NCI-H2227 (cell line): ENCODE measurements around the gene MYO1G.
A peak's percentile ranks its signal among the peaks of the same experiment; 100 is the strongest.
"Not testable (repeated sequence)": the region's sequence is repeated elsewhere in the genome, so short reads cannot be mapped to it uniquely, and the experiment has no call there.

ENCODE experiments used
- DNase-seq: peaks from one replicate; lab custom pipeline; 2025; ENCODE audit not compliant: unreplicated experiment; lab: John Stamatoyannopoulos, UW

MYO1G gene

DNA sequence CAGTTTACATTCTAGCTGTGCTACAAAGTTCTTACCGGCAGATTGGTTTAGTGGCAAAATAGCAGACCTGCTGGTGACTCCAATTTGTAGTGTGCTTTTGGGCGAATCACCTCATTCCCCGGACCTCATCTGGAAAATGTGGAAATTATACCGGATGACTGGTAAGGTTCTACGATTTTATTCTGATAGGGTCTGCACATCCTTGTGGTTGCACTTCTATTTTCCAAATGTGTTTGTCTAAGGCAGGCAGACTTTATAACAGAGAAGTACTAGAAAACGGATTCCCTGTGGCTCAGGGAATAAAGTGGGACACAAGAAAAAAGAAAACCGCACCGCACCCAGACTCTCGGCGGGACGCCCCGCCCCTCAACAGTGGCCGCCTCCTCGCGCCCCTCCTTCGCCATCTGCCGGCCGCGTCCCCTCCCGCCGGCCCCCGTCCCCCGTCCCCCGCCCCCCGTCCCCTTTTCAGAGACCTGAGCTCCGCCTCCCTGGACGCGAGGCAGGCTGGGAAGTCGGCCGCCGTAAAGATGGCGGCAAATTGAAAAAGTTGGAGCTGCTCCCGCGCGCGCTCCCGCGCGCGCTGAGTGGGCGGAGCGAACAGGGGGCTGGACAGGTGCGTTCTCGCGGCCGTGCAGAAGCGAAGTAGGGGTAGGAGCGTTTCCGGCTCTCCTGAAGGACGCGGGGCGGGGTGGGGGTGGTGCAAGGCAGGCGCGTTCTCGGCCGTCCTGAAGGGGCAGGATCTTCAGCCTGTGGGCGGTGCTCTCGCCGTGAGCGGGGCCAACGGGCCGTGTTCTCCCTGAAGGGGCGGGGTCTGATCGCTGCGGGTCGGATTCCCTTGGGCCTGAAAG lies 20.7 kb upstream of the MYO1G start:
- DNase-seq = peak; percentile 99

DNA sequence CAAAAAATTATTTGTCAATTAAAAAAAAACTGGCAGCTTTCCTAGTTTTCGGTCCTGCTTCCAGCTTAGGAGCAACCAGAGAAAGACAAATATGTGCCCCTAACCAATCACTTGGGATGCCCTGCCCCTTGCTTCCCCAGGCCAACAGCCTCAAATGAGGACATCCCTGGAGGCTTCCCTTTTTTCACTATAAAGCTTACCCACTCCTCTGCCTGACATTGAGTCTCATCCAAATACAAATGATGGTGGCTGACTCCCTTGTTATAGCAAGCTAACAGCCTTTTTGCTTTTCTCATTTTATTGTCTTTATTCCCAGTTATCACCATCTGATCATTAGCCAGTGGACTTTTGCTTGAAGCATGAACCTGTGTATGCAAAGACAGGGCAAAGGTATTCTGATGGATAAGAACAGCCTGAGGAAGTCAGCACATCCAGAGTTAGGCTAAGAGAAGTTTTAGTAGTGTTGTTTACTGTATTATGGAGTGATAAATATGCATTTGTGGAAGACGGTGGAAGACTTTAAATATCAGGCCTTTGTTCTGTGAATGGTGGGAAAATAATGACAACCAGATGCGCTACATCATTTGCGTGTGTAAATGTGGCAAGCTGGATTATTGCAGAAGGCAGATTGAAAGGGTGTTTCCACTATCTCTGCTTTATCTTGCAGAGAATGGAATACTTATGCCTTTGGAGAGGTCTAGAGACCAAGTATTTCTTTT lies 19.5 kb upstream of the MYO1G start:
- DNase-seq = no peak

DNA sequence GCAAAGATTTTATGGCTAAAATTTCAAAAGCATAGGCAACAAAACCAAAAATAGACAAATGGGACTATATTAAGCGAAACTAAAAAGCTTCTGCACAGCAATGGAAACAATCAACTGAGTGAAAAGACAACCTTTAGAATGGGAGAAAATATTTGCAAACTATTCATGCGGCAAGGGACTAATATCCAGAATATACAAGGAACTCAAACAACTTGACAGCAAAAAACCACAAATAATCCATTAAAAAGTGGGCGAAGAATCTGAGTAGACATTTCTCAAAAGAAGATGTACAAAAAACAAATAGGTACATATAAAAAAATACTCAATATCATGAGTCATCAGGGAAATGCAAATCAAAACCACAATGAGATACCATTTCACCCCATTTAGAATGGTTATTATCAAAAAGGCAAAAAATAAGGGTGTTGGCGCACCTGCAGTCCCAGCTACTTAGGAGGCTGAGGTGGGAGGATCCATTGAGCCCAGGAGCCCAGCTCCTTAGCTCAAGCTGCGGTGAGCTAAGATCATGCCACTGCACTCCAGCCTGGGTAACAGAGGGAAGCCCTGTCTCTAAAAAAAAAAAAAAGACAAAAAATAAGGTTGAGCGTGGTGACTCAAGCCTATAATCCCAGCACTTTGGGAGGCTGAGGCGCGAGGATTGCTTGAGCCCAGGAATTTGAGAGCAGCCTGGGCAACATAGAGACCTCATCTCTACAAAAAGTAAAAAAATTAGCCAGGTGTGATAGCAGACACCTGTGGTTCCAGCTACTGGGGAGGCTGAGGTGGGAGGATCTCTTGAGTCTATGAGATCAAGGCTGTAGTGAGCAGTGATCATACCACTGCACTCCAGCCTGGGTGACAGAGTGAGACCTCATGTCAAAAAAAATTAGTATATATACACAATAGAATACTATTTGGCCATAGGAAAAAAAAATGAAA lies 17.0 kb upstream of the MYO1G start:
- DNase-seq = no peak

DNA sequence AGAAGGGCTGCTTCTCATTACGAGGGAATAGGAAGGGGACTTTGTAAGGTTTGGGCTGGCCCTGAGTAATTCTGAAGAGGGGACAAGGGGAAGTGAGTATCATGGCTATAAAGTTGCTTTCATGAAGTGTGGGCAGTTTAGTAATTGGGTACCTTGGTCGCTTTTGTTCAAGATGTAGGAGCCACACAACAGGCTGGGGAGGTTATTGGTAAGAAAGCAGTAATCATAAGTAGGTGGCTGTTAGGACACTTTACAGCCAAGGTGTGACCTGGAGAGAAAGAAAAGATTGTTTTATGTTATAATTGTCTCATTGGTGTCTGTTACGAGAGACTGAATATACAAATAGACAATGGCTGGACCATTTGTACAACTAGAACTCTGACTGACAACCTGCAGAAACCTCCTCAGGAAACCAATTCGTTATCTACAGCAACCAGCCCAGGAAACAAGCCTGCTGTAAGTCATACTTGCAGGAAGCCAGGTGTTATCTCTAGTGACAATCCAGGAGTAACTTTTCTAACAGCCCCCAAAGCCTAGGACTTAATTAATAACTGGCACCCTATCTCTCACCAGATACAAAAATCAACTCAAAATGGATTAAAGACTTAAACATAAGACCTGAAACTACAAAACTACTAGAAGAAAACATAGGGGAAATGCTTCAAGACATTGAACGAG lies 16.2 kb upstream of the MYO1G start:
- DNase-seq = no peak

GRCh38 chr7:44992004-44992795 lies 13.4 kb upstream of the MYO1G start:
- DNase-seq = not testable (repeated sequence)

- DNase-seq = peak; percentile 21
Observed at GRCh38 chr7:44990109-44991023, 11.6 kb upstream of the MYO1G start.

GRCh38 chr7:44989132-44989531 lies 10.3 kb upstream of the MYO1G start:
- no peak for DNase-seq

DNA sequence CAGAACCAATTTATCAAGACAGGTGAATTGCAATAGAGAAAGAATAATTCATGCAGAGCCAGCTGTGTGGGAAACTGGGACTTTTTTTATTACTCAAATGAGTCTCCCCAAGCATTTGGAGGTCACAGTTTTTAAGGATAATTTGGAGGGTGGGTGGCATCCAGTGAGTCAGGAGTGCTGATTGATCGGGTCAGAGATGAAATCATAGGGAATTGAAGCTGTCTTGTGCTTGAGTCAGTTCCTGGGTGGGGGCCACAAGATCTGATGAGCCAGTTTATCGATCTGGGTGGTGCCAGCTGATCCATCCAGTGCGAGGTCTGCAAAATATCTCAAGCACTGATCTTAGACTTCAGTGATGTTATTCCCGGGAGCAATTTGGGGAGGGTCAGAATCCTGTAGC lies 9.9 kb upstream of the MYO1G start:
- DNase-seq = no peak

- no peak for DNase-seq
Observed at GRCh38 chr7:44987996-44988395, 9.2 kb upstream of the MYO1G start.

DNA sequence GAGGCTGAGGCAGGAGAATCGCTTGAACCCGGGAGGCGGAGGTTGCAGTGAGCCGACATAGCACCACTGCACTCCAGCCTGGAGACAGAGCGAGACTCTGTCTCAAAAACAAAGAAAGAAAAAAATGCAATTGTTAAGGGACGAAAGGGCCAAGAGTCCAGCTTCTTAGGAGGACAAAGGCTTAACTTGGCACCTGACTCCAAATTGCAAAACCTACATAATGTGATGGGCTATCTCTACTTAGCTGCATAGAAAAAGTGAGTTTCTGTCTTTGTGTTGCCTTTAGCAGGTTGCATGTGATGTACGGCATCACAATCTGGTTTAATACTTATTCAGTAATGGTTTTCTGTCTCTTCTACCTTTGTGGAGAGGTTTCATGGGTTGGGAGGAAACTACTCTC lies 8.6 kb upstream of the MYO1G start:
- DNase-seq = no peak

DNA sequence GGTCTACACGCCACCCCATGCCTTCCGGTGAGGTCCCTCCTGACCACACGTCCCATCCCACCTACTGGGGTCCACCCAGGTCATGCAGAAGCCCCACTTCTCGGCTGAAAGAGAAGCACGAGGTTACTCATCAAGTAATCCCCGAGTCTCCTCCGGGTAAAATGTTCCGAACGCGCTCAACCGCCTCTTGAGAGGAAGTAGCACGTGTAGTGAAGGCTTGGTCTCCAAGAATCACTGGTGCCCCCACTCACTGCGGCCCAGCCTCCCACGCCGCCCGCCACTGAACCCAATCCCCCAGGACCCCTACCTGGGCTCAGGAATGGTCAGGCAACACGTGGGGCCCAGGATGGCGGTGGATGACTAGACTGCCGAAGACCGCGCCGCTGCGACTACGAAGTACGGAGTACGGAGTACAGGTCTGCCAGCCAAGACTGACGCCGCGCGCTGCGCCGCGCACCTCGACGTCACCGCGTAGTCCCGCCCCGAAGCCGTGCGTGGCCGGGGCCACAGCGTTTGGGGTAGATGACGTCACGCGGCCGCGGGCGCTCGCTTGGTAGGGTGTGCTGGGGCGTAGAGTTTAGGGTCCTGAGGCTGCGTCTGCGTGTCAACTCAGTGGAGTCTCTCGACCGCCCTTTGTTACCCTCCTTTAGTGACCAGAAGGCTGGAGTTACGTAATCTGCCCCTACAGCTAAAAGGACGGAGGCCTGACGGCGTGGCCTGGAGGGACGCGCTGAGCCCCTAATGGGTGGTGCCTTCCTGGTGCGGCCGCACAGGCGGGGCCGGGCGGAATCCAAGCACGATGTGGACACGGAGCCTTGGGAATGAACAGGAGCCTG lies 7.6 kb upstream of the MYO1G start:
- DNase-seq = peak; percentile 95

DNA sequence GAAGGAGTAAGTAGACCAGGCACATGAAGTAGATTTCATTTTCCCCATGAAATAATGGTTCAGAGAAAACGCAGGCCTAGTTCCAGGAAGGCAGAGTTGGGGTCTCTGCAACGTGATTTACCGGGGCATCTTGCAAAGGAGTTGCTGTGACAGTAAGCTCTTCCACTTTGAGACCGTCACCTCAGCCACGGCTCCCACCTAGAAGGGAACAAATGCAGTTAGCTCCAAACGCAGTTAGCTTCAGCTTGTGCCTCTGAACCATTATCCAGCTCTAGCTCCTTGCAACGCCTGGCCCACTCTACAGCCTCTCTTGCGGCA lies 7.0 kb upstream of the MYO1G start:
- DNase-seq = peak; percentile 54

- DNase-seq = no peak
Observed at GRCh38 chr7:44985033-44985695, 6.3 kb upstream of the MYO1G start.

DNA sequence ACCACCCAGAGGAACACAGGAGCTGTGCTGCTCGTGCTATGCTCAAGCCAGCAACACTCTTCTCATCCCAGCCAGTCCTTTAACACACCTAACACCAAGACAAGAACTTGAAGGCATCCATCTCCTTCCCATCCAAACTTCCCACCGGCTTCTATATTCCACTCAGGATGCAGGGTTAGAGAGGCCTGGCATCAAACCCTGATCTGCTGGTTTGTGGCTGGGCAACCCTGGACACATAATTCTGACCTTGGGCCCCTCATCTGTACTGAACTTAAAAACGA lies 5.6 kb upstream of the MYO1G start:
- no peak for DNase-seq

- DNase-seq = no peak
Observed at GRCh38 chr7:44983742-44984477, 5.1 kb upstream of the MYO1G start.

DNA sequence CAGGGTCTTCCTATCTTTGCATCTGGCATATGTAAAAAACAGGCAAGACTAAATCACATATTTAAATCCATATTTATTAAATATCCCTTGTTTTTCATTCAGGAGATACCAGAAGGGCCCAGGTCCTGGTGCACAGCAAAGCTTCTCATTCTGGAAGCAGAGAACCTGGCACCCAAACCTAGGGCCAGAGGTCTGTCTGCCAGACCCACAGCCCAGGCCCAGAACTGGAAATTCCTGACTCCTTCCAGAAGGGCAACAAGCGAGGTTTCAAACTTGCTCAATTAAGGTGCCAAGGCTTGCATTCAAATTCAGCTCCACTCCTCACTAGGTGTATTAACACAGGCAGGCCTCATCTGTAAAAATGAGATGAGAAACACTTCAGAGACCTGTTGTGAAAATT lies 4.2 kb upstream of the MYO1G start:
- no peak for DNase-seq

DNA sequence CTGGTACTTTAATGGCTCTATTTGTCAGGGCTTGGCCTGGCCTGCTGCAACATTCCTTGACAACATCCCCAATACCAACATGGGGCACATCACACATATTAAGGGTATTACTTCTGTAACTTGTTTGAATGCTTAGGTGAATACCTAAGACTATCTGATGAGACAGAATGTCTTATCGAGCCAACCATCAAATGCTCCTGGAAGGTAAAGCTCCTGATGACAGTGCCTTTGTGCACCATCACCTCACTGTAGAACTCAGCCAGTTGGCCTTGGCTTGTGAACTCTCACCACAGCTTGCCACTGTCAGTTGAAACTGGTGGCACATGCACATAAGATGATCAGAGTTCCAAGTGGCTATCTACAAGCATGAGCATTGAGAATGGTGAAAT lies 3.7 kb upstream of the MYO1G start:
- no peak for DNase-seq
